Myocyte (in vitro differentiated cells): Measurements from ENCODE around the gene SLC6A2. TPM values are rescaled to one million over a fixed set of nuclear protein-coding genes. Genes with fewer than 3 reads are reported as not detected.

Experiments used
- DNase-seq: peaks from one replicate; pipeline ENCODE4 v3.0.0-alpha.2; 2012; ENCODE audit warnings: low read depth
- total RNA-seq: library from RNA; depleted of rRNA; stranded (reverse); fragments of >200 nt; gene quantifications from 2 replicates; pipeline ENCODE4 v1.2.3, GENCODE V29; 2014

The SLC6A2 gene
- total RNA-seq, 1 donor from 2014 or later: not detected

DNA sequence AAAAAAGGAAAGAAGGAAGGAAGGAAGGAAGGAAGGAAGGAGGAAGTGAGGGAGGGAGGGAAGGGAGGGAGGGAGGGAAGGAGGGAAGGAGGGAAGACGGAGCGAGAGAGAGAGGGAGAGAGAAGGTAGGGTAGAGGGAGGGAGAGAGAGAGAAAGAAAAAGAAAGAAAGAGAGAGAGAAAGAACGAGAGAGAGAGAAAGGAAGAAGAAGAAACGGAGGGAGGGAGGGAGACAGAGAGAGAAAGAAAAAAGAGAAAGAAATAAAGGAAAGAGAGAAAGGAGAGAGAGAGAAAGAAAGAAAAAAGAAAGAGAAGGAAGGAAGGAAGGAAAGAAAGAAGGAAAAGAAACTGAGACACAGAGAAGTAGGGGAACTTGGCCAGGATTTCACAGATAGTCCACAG lies 8.4 kb upstream of the SLC6A2 start:
- DNase-seq: no peak

DNA sequence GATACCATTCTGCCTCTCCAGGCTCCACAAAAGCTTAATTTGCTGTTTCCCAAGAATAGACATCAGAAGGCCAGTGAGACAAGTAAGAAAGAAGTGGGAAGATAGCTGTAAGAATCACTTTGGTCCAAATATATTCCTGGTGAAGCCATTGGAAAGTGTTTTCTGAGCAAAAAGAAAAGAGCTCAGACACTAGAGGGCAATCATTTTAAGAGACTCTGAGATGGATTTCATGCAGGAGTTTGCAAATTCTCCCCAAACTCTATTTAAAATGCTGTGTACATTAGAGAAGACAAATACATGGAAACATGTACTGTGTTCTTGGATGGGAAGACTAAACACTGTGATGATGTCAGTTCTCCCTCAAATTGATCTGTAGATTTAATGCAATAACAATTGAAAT lies 8.0 kb upstream of the SLC6A2 start:
- no peak for DNase-seq

DNA sequence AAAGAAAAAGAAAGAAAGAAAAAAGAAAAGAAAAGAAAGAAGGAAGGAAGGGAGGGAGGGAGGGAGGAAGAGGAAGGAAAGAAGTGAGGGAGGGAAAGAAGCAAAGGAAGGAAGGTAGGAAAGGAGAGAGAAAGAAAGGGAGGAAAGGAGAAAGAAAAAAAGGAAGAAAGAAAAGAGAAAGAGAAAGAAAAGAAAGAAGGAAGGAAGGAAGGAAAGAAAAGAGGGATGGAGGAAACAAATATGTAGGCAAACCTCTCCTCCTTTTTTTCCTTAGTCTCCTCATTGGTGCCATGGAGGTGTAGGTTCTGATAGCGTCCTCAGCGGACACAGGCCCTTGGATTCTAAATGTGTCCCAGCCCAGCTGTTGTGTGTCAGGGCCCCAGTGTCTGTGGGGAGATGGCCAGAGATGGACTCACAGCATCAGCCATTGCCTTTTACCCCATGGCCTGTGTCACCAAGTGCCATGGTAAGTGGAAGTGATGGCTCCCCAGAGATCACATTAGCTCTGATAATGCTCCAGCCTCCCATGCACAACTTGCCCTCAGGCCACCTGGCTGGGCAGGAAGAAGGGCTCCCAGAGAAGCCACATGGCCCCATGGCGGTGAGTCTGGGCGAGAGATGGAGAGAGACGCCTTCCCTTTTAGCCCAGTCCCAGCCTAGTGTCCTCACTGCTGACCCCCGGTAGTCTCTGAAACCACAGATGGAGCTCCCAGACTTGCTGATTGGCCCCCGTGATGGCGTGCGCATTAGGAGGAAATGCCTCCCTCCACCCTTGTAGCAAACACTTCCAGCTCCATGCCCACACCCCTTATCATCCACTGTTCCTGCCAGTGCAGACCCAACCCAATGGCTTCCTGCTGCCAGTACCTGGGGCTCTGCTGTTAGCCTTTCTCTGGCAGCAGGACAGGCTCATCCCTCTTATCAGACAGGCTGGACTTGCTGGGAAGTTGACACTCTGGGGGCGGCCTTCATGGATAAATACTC lies 3.7 kb upstream of the SLC6A2 start:
- DNase-seq: no peak

DNA sequence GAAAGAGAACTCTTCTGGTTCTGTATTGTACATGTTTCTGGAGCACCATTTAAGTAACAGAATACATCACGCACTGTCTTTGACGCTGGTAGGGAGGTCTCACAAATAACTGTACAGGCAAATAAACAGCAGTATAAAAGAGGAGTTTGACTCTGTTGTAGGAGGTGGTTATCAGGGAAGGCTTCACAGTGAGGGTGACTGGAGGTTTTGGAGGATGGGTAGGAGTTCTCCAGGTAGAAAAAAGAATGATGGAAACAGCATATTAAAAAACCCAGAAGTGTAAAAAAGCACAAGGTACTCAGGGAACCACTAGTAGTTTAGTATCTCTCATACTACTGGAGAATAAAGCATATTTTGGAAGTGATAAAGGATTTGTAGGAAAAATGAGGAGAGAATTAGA lies 2.7 kb upstream of the SLC6A2 start:
- no peak for DNase-seq

DNA sequence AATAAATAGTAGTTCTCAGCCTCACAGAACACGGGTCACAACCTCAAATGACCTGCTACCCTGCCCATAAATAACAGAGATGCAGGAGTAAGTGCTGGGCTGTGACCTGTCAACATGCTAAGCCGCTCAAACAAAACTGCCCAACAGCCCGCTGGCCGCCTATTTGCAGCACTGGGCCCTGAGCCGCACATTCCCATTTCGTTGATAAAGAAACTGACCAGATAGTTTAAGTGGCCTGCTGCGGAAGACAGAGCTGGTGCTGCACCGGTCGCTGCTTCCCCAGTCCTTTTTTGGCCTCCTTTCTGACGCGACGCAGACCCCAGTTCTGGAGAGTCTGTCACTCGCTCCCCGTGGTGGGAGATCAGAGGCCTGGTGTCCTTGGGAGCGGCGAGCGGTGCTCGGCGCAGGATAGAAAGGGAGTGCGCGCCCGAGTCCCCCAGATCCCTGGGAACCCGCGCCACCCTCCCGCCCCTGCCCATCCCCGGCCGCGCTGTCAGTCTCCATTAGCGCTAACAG lies 349 bp upstream of the SLC6A2 start:
- no peak for DNase-seq

DNA sequence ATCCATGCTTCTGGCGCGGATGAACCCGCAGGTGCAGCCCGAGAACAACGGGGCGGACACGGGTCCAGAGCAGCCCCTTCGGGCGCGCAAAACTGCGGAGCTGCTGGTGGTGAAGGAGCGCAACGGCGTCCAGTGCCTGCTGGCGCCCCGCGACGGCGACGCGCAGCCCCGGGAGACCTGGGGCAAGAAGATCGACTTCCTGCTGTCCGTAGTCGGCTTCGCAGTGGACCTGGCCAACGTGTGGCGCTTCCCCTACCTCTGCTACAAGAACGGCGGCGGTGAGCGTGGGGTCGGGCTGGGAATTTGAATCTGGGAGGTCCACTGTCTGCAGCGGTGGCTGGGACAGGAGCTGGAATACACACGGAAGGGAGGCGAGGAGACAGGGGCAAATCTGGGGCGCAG lies 904 bp downstream of the SLC6A2 start:
- DNase-seq: no peak

DNA sequence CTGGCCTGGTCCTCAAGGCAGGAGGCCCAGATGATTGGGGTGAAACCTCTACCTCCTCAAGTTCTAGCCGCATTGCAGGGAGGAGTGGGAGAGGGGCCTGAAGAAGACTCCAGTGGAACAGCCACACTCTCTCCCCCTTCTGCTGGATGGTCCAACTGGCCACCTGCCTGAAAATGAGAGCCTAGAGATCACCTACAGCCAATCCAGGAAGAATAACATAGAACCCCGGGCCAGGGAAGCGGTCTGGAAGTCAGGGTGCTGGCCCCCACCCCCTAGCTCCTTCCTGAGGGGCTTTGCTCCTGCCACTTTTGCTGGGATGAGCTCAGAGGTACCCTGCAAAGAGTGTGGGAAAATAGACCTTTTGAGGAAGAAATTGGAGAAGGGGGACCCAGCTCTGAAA lies 1.8 kb downstream of the SLC6A2 start:
- no peak for DNase-seq

DNA sequence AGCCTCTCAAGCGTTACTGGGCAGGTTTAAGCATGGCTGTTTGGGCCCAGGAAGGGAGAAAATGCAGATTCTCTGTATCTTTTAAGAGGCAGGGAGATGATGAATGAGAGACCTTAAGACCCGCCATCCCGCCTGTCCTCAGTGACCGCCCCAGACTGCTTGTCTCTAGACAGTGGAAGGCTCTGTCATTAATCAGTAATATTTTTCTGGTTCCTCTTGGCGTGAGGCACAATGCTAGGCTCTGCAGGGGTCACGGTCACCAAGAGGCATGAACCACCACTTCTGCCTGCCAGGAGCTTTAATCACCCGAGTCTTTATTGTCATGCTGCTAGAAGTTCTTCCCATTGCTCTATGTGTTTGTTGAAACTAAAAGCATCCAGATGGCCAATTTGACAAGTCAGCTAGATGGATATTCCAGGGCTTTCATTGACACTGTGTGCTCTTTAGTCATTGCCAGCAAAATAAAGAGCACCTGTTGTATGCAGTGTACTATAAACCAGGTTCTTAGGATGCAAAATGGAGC lies 3.2 kb downstream of the SLC6A2 start:
- no peak for DNase-seq

DNA sequence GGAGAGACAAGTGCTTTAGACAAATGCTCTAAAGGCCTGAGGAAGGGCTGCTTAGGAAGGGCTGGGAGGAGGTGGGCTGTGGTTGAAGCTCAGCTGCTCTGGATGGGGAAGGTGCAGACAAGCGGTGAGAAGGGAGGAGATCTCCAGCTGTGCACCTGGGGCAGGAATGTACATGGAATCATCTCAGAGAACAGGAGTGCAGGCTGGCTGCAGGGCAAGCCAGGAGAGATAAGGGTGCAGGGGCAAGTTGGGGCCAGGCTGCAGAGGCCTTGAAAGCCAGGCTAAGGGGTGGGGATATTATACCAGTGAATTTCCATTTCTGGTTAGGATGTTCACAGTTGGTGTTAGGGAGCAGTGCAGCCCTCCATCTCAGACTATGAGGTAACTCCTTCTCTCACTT lies 4.2 kb downstream of the SLC6A2 start:
- DNase-seq: no peak

DNA sequence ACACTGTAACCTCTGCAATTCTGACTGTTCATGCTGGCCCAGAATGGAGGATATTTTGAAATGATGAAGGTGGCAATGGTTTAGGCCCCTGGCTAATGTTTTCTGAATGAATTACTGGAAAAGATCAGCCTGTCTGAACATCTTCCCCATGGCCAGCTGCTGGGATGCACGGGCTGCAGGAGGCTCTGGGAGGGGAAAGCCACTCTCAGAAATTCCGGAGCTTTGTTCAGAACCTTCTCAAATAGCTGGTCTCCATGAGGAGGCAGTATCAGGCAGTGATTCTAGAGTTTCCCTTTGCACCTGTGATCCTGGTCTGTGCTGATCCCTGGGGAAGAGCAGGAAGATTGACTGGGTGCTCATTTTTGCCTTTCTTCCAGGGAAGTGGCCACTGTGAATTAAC lies 5.0 kb downstream of the SLC6A2 start:
- no peak for DNase-seq

DNA sequence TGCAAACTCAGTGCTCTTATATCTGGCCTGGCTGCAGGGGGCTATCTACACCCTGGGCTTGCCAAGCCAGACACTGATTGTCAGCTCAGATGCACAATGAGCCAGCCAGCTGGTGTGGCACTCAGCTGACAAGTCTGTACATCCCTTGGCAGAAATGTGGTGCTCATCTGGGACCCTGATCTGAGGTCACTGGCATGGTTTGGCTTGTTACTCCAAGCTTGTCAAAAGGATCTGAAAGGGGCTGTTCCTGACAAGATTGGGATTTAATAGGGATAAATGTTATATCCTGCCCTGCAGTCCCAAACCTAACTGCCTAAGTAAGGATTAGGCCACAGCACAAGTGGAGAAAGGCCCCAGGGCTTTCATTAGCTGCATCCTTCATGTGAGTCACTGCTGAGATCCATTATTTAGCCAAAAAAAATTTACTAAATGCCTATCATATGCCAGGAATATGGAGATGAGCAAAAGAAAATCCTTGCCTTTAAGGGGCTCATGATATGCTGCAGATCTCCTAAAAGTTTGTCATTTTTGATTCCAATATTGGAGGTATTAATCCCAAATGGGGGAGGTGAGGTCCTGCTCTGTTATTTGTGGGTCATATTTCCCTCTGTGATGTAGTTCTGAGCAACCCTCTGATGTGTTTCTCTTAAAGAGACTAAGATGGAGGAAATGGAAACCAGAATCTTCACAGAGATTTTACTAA lies 6.3 kb downstream of the SLC6A2 start:
- DNase-seq: no peak

DNA sequence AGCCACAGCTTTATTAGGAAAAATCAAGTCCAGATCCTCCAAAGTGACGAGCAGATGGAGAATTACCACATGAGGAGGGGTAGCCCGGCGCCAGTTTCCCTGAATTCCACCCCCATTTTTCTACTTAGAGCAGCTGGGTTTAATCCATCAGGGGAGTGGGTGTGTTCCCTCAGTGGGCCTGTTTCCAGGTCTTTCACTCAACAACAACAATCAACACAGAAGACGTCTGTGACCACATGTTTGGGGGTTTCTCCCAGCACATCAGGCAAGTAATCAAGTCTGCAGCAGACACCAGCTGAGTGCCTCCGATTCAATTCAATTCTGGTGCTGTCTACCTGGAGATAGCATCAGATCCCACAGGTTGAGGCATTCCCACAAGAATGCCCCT lies 6.8 kb downstream of the SLC6A2 start:
- DNase-seq: no peak

DNA sequence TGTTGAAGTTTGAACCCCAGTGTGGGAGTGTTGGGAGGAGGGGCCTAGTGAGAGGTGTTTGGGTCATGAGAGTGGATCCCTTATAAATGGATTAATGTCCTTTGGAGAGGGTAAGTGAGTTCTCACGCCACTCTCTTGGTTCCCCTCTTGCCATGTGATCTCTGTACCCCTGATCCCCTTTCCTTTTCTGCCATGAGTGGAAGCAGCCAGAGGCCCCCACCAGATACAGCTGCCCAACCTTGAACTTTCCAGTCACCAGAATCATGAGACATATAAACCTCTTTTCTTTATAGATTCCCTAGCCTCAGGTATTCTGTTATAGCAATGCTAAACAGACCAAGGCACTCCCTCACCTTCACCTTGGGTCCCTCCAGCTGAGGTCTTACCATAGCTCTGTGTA lies 7.4 kb downstream of the SLC6A2 start:
- DNase-seq: no peak

DNA sequence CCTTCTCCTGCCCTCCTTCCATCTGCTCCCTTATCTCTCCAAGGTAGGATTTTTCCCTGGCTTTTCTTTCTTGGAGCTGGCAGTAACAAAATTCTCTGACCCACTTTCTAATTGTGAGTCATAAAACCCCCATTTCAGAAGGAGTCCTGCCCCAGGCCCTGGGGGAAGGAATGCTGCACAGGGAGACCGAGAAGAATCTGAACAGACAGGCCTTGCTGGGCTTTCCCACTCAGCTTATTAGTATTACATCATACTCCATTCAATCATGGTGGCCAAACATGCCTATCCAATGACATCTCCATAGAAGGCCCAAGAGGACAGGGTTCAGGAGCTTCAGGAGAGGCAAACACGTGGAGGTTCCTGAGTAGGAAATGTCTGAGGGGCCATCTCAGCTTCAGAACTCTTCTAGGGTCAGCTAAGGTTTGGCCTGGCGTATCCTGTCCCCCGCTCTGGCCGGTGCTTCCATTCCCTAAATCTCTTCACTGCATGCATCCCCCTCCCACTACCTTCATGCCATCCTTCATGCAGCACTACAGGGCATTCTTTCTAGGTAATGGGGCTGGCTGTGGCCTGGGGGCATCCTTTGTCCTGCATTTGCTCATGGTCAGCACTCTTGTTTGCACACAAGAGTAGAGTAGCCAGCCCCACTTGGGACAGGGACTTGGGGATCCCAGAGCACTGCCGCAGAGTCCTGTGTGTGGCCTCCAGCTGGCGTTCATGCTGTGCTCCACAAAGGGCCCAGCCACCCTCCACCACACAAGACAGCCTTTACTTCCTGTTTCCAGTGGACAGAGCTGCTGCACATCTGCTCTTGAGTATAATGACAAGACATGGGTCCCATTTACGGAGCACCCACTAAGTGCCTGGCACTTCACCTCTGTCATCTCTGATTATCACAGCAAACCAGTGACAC lies 8.2 kb downstream of the SLC6A2 start:
- DNase-seq: no peak

DNA sequence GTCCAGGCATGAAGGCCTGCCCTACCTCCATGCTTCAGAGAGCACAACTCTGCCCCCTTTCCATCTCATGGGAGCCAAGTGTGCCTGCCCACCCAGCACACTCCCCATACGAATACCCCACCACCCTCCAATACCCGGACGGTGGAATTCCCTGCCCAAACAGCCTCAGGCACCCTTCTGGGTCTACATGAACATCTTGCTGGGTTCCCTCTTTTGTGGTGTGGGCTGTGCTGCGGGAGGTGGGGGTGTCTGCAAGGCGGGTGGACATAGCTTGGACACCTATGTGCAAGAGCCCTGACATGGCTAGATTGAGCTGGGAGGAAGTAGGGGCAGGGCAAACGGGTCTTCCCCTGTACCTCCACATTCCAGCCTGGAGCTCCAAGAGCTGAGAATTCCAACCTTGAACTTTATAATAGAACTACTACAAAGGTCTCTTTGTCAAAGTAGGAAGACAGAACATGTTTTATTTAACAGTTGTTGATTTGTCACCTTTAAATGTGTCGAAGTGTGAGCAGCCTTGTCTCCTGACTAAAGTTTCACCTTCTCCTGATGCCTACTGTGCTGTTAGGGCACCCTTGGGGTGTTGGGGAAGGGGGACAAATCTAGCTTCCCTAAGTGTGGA lies 9.1 kb downstream of the SLC6A2 start:
- no peak for DNase-seq

DNA sequence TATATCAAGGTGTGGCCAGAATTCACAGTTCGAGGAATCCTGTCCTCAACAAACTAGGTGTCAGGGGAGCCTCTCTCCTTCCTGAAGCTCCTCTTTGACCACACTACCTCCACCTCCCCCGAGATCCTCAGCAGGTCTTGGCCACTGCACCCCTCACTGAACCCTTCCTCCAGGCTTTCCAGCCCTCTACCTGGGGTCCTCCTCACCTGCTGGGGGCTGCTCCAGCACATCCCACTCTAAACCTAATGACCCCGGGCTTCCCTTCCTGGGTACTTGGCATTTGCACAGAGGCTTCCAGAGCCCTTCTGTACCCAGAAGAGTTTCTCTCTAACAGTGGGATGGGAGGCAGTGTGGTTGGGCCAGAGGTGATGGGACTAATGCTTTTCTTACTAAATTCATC lies 9.7 kb downstream of the SLC6A2 start:
- no peak for DNase-seq

DNA sequence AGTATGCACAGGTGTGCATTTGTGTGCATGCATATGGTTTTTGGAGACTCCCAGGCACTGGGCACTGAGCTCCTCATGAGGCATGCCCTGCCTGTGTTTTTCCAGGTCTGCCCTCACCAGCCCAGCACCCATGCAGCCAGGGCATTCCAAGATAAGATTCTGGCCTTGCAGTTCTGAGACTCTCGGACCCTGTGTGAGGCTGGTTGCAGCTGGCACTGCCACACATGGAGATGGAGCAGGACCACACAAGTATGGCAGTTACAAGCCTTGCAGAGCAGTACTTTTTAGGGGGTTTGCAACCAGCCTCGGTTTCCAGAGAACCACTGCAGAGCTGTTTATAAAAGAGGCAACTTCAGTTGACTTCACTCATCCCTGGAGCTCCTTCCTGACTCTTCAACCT lies 10.2 kb downstream of the SLC6A2 start:
- DNase-seq: no peak

DNA sequence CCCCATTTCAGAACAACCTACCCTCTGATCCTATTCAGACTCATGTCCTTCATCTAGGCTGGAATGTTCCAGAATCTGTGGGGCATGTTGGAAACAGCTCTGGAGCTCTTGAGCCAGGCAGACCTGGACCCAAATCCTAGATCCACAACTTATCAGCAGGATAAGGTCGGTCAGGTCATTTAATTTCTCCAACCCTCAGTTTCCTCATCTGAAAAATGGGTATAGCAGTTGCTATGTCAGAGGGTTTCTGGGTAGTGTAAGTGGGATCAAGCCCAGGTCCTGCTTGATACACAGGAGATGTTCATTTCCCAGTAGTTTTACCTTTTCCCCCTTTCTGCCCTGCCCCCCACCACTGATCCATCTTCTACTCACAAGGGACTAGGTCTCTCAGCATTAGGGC lies 12.0 kb downstream of the SLC6A2 start:
- DNase-seq: no peak

DNA sequence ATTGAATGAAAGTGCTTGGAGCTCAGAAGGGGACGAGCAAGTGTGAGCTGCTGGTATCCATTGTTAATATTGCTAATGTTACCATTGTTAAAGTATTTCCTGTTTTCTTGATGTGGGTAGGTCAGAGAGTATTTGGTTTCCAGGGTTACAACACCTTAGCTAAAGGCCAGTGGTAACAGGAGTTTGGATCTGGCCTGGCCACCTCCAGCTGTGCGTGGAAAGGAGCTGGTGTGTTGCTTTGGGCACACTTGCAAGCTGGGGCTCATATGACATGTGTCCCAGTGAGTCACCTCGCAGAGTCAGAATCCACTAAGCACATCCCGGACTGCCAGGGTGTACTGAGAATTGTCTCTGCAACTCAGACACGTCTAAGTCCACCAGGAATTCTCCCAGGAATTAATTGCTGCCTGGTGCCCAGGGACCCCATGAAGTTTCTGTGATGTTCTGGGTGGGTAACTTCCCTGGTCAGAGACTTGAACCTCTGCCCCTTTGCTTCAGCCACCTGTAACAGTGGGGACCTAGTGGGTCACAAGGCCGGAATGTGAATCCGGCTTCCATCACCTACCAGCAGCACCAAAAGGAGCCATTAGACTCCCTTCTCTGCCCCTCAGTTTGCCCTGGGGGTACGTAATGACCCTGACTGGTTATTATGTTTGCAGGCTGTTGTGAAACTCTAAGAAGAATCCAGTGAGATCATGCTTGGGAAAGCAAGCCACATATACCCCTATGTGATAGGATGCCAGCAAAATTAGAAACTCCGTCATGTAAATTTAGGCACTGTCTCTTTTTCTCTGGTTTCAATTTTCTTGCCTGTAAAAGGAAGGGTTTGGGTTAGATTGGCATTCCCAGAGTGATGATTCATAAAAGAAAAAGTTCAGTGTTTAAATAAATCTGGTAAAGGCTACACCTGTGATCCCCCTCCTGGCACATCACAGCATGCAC lies 12.8 kb downstream of the SLC6A2 start:
- peak; percentile 18 for DNase-seq
